Nephron progenitor cell (in vitro differentiated cells): ENCODE measurements around the gene FBXL17.
A peak's percentile ranks its signal among the peaks of the same experiment; 100 is the strongest.

Source experiments
- DNase-seq: peaks from one replicate; pipeline ENCODE4 v3.0.0; 2021
- H3K27ac Mint-ChIP-seq: 2 replicates; pipeline ENCODE4 v1.8.0; 2021; ENCODE audit warnings: mild to moderate bottlenecking, moderate library complexity, mixed read lengths
- H3K27me3 Mint-ChIP-seq: 2 replicates; pipeline ENCODE4 v1.8.0; 2021; ENCODE audit warnings: mild to moderate bottlenecking, low read depth, mixed read lengths; ENCODE audit not compliant: poor library complexity
- H3K36me3 Mint-ChIP-seq: 2 replicates; pipeline ENCODE4 v1.8.0; 2021; ENCODE audit warnings: low read depth, mixed read lengths
- H3K4me1 Mint-ChIP-seq: 2 replicates; pipeline ENCODE4 v1.8.0; 2021; ENCODE audit warnings: mixed read lengths
- H3K4me3 Mint-ChIP-seq: 2 replicates; pipeline ENCODE4 v1.8.0; 2021; ENCODE audit warnings: mild to moderate bottlenecking, moderate library complexity, mixed read lengths
- H3K9me3 Mint-ChIP-seq: 2 replicates; pipeline ENCODE4 v1.8.0; 2021; ENCODE audit warnings: mild to moderate bottlenecking, moderate library complexity, mixed read lengths
- CTCF ChIP-seq: fragments of 200-600 bp; sonication (generic); IDR thresholded peaks from 2 replicates; pipeline ENCODE4 v1.5.0; 2021; ENCODE audit warnings: antibody characterized with exemption

Gene FBXL17

GRCh38 chr5:107884871-107885270 lies 497.0 kb downstream of the FBXL17 start:
- H3K27me3 Mint-ChIP-seq, result no peaks in the 10 kb centered on the region
- peaks cover 63% of the 10 kb centered on the region for H3K4me1 Mint-ChIP-seq
- H3K9me3 Mint-ChIP-seq, result no peaks in the 10 kb centered on the region
- no peak overlapping the region for H3K27ac Mint-ChIP-seq
- no peak for DNase-seq
- H3K36me3 Mint-ChIP-seq, result no peaks in the 10 kb centered on the region
- H3K4me3 Mint-ChIP-seq, result no peak overlapping the region
- TF ChIP-seq CTCF, result no peak

- no peak for DNase-seq
- Mint-ChIP-seq H3K27ac (no peak overlapping the region), H3K4me3 (no peak overlapping the region), H3K27me3 (no peaks in the 10 kb centered on the region), H3K9me3 (no peaks in the 10 kb centered on the region), H3K36me3 (peaks cover 5% of the 10 kb centered on the region), H3K4me1 (peaks cover 57% of the 10 kb centered on the region)
- no peak for TF ChIP-seq CTCF
Observed at GRCh38 chr5:107878661-107879060, 503.2 kb downstream of the FBXL17 start.

GRCh38 chr5:107876906-107877305 lies 505.0 kb downstream of the FBXL17 start:
- H3K27me3 Mint-ChIP-seq, result no peaks in the 10 kb centered on the region
- DNase-seq, result no peak
- H3K4me1 Mint-ChIP-seq, result peaks cover 59% of the 10 kb centered on the region
- no peak for TF ChIP-seq CTCF
- peak overlapping the region; percentile 81 for H3K27ac Mint-ChIP-seq
- H3K36me3 Mint-ChIP-seq, result peaks cover 5% of the 10 kb centered on the region
- peak overlapping the region; percentile 31 for H3K4me3 Mint-ChIP-seq
- no peaks in the 10 kb centered on the region for H3K9me3 Mint-ChIP-seq

- TF ChIP-seq CTCF, result no peak
- Mint-ChIP-seq H3K27ac (peak overlapping the region; percentile 57), H3K9me3 (no peaks in the 10 kb centered on the region), H3K36me3 (peaks cover 5% of the 10 kb centered on the region), H3K27me3 (no peaks in the 10 kb centered on the region), H3K4me3 (peak overlapping the region; percentile 26), H3K4me1 (peaks cover 59% of the 10 kb centered on the region)
- peak; percentile 16 for DNase-seq
Observed at GRCh38 chr5:107876261-107876660, 505.6 kb downstream of the FBXL17 start.

- Mint-ChIP-seq H3K9me3 (no peaks in the 10 kb centered on the region), H3K27me3 (no peaks in the 10 kb centered on the region), H3K4me3 (peak overlapping the region; percentile 26), H3K4me1 (peaks cover 59% of the 10 kb centered on the region), H3K27ac (peak overlapping the region; percentile 57), H3K36me3 (peaks cover 5% of the 10 kb centered on the region)
- TF ChIP-seq CTCF, result peak; percentile 20
- peak; percentile 45 for DNase-seq
Observed at GRCh38 chr5:107875833-107876232, 506.1 kb downstream of the FBXL17 start.

GRCh38 chr5:107874795-107875194 lies 507.1 kb downstream of the FBXL17 start:
- no peak for TF ChIP-seq CTCF
- Mint-ChIP-seq H3K36me3 (peaks cover 5% of the 10 kb centered on the region), H3K9me3 (no peaks in the 10 kb centered on the region), H3K4me3 (no peak overlapping the region), H3K27me3 (peaks cover 2% of the 10 kb centered on the region), H3K4me1 (peaks cover 60% of the 10 kb centered on the region), H3K27ac (no peak overlapping the region)
- no peak for DNase-seq
